ENCODE measurements around the gene ERAS.
"Not testable (repeated sequence)": the region's sequence is repeated elsewhere in the genome, so short reads cannot be mapped to it uniquely, and the experiment has no call there.

Gene ERAS

DNA sequence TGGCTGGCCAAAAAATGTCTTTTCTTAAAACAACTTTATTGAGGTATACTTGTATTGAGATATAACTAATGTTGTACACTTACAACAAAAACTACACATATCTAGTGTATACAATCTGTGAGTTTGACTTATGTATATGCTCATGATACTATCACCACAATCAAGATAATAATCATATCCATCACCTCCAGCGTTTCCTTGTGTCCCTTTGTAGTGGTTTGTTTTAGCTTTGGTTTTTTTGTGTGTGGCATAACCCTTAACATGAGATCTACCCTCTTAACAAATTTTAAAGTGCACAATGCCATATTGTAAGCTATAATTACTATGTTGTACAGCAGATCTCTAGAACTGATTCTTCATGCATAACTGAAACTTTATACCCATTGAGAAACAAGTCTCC lies 22.5 kb downstream of the ERAS start:
- no peak for DNase-seq (ENCODE audit: low read depth)
- no peak overlapping the region for H3K4me3 ChIP-seq (ENCODE audit: control insufficient read depth, low read depth, low read length)
- TF ChIP-seq, protein P1, sequence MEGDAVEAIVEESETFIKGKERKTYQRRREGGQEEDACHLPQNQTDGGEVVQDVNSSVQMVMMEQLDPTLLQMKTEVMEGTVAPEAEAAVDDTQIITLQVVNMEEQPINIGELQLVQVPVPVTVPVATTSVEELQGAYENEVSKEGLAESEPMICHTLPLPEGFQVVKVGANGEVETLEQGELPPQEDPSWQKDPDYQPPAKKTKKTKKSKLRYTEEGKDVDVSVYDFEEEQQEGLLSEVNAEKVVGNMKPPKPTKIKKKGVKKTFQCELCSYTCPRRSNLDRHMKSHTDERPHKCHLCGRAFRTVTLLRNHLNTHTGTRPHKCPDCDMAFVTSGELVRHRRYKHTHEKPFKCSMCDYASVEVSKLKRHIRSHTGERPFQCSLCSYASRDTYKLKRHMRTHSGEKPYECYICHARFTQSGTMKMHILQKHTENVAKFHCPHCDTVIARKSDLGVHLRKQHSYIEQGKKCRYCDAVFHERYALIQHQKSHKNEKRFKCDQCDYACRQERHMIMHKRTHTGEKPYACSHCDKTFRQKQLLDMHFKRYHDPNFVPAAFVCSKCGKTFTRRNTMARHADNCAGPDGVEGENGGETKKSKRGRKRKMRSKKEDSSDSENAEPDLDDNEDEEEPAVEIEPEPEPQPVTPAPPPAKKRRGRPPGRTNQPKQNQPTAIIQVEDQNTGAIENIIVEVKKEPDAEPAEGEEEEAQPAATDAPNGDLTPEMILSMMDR (IDR thresholded peaks at IDR 0.05; ENCODE audit: control insufficient read depth, insufficient read depth, low read depth, low read length, missing control alignments), result no peak

DNA sequence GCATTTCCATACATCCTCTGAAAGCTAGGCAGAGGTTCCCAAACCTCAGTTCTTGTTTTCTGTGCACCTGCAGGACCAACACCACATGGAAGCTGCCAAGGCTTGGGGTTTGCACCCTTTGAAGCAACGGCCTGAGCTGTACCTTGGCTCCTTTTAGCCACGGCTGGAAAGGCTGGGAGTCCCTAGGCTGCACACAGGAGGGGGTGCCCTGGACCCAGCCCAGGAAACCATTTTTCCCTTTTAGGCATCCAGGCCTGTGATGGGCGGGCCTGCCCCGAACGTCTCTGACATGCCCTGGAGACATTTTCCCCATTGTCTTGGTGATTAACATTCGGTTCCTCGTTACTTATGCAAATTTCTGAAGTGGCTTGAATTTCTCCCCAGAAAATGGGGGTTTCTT lies 26.5 kb downstream of the ERAS start:
- H3K4me3 ChIP-seq (ENCODE audit: control insufficient read depth, low read depth, low read length), result no peak overlapping the region
- TF ChIP-seq, protein P1 (IDR thresholded peaks at IDR 0.05; ENCODE audit: control insufficient read depth, insufficient read depth, low read depth, low read length, missing control alignments), result no peak

DNA sequence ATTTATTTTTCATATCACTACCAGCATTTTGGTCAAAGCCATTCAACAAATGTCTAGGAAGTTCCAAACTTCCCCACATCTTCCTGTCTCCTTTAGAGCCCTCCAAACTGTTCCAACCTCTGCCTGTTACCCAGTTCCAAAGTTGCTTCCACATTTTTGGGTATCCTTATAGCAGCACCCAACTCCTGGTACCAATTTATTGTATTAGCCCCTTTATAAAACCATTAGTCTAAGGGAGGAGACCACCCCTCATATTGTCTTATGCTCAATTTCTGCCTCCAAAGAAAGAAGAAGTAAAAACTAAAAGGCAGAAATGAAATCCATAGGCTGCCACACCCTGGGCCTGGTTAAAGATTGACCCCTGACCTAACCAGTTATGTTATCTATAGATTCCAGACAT lies 27.2 kb downstream of the ERAS start:
- DNase-seq (ENCODE audit: low read depth); H3K4me3 ChIP-seq (ENCODE audit: control insufficient read depth, low read depth, low read length): not testable (repeated sequence)

More for the DNA sequence above, 26.5 kb downstream of the ERAS start:
- no peak for DNase-seq (ENCODE audit: low read depth)

DNA sequence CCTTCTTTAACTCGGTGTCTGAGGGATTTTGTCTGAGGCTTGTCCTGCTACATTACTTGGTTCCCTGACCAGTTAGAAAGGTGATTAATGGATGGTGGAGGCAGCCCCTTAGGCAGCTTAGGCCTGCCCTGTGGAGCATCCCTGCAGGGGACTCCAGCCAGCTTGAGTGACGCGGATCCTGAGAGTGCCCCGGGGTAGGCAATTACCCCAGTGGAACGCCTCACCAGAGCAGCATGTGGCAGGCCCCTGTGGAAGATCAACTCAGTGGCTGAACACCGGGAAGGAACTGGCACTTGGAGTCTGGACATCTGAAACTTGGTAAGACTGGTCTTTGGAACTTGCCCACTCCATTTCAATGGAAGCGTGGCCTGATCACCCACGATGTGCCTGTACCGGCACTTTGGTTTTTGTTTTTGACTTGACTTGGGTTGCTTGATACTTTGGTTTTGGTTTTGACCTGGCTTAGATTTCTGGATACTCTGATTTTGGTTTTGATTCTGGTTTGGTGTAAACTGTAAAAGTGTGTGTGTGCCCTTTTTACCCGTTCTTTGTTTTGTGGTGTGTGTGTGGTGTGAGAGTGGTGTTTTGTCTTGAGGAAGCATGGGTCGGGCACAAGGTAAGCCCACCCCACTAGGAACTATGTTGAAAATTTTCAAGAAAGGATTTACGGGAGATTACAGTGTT lies 27.9 kb downstream of the ERAS start:
- H3K4me3 ChIP-seq (ENCODE audit: control insufficient read depth, low read depth, low read length); DNase-seq (ENCODE audit: low read depth): not testable (repeated sequence)

DNA sequence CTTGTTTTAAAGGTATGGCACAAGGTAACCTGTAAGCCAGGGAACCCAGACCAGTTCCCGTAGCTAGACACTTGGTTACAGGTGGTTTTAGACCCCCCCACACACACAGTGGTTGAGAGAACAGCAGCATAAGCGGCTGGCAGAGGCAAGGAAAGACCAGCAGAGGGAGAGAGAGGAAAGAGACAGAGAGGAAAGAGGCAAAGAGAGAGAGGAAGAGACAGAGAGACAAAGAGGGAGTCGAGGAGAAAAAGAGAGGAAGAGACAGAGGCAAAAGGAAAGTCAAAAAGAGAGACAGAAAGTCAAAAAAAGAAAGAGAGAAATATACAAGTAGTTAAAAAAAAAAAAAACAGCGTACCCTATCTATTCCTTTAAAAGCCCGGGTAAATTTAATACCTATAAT lies 28.6 kb downstream of the ERAS start:
- no peak overlapping the region for H3K4me3 ChIP-seq (ENCODE audit: control insufficient read depth, low read depth, low read length)
- TF ChIP-seq, protein P1 (IDR thresholded peaks at IDR 0.05; ENCODE audit: control insufficient read depth, insufficient read depth, low read depth, low read length, missing control alignments), result peak; percentile 40
- DNase-seq (ENCODE audit: low read depth), result no peak

DNA sequence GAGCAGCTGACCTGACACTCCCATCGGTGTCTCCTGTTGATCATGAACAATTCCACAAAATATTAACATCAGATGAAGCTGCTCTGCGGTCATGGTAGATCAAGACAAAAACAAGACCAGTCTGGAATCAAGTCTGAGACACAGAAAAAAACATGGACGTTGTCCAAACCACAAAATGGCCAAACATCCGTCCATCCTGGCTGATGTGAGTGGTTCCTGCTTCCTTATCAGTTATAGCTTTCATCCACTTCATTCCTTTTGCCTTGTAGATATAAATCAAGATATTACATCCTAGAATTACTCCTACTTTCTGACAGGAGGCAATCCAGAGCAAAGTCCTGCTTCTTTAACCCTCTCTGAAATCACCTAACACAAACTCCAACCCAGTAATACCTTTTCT lies 37.9 kb downstream of the ERAS start:
- TF ChIP-seq, protein P1 (IDR thresholded peaks at IDR 0.05; ENCODE audit: control insufficient read depth, insufficient read depth, low read depth, low read length, missing control alignments), result no peak
- peak; percentile 45 for DNase-seq (ENCODE audit: low read depth)
- H3K4me3 ChIP-seq (ENCODE audit: control insufficient read depth, low read depth, low read length), result no peak overlapping the region

DNA sequence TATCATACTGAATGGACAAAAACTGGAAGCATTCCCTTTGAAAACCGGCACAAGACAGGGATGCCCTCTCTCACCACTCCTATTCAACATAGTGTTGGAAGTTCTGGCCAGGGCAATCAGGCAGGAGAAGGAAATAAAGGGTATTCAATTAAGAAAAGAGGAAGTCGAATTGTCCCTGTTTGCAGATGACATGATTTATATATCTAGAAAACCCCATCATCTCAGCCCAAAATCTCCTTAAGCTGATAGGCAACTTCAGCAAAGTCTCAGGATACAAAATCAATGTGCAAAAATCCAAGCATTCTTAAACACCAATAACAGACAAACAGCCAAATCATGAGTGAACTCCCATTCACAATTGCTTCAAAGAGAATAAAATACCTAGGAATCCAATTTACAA lies 45.7 kb downstream of the ERAS start:
- not testable (repeated sequence) for H3K4me3 ChIP-seq (ENCODE audit: control insufficient read depth, low read depth, low read length); DNase-seq (ENCODE audit: low read depth)

DNA sequence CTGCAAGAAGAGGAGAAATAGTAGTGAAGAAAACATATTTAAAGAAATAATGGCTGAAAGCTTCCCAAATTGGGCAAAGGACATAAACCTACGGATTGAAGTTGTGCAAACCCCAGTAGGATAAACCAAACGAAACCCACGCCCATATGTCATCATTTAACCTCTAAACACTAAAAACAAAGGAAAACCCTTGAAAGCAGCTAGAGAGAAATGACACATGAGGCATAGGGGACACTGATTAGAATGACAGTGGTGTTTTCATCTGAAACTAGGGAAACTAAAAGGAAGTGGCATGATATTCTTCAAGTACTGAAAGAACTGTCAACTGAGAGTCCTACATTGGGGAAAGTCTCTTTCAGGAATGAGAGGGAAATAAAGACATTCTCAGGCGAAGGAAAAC lies 50.6 kb downstream of the ERAS start:
- not testable (repeated sequence) for DNase-seq (ENCODE audit: low read depth)

More for the DNA sequence above, 50.6 kb downstream of the ERAS start:
- not testable (repeated sequence) for H3K4me3 ChIP-seq (ENCODE audit: control insufficient read depth, low read depth, low read length)
